GM13977 (cell line): ENCODE results near the gene PELI2.

Experiments
- DNase-seq: peaks from one replicate; pipeline ENCODE4 v3.0.0; 2012; ENCODE audit warnings: low spot score
- in situ Hi-C: fragments of 300-500 bp; cut with MboI; formaldehyde crosslinking; loops from one replicate; pipeline ENCODE4 v1.12.0; 2022; ENCODE audit warnings: low sequenced_read_pairs, low pct_unique_long_range_greater_than_20kb, mixed read lengths, inconsistent platforms; ENCODE audit not compliant: unreplicated experiment
- TF ChIP-seq, protein P1 (sequence below): IDR thresholded peaks from 2 replicates; pipeline ENCODE4 v1.5.1; 2012; ENCODE audit warnings: mild to moderate bottlenecking, control low read depth; ENCODE audit not compliant: insufficient read depth; ENCODE audit errors: extremely low read depth, missing control alignments

The PELI2 gene

DNA sequence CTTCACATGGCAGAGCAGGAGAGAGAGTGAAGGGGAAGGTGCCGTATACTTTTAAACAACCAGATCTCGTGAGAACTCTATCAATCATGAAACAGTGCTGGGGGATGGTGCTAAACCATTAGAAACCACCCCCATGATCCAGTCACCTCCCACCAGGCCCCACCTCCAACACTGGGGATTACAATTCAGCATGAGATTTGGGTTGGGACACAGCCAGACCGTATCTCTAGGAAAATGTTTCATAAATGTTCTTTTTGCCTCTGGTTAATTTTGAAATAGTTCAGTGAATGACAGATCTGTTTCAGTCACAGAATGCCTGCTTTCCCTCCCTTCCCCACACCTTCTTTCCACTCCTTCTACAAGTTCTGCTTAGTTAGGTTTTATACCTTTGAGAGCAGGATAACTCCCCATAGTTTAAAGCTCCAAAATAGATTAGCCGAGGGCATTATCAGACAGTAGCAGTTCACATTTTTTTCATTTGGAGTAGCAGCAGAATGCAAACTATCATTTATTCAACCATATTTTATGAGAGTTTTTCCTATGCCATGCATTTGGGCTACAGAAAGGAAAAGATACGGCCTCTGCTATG lies 27.1 kb downstream of the PELI2 start:
- no peak for DNase-seq
- in situ Hi-C loops = no loop called here
- TF ChIP-seq, protein P1, sequence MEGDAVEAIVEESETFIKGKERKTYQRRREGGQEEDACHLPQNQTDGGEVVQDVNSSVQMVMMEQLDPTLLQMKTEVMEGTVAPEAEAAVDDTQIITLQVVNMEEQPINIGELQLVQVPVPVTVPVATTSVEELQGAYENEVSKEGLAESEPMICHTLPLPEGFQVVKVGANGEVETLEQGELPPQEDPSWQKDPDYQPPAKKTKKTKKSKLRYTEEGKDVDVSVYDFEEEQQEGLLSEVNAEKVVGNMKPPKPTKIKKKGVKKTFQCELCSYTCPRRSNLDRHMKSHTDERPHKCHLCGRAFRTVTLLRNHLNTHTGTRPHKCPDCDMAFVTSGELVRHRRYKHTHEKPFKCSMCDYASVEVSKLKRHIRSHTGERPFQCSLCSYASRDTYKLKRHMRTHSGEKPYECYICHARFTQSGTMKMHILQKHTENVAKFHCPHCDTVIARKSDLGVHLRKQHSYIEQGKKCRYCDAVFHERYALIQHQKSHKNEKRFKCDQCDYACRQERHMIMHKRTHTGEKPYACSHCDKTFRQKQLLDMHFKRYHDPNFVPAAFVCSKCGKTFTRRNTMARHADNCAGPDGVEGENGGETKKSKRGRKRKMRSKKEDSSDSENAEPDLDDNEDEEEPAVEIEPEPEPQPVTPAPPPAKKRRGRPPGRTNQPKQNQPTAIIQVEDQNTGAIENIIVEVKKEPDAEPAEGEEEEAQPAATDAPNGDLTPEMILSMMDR = no peak

DNA sequence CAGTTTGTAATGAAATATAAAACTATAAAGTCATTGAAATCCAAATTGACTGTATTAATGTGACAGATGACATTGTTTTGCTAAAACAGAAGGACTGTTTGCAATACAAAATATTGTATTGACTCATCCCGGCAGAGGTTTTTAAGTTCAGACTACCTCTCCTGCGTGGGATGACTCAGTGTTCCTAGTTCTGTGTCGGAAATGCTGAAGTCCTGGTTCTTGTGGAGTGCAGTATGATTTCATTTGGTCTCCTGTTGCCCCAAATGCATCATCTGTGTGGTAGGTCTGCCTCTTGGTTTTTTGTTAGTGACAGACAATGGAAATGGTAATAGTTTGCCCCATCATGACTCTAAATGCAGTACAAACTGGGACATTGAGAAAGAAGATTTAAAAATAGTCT lies 27.8 kb downstream of the PELI2 start:
- in situ Hi-C loops = no loop called here
- DNase-seq = no peak

DNA sequence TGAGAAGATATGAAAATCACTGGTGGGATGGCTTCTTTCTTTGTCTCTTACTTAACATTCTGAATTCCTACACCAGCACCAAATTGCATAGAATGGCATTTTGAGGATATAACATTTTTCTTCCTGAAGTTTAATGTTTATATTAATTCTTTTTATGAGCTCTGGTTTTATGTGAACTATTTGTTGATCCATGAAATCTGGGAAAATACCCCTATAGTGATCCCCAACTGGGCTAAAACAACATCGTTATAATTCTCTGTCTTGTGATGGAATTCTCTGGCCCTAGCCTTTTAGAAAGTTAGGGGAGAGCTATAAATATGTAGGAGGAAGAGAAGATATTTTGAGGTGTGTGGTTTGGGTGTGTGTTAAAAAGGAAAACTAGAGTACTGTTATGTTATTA lies 29.2 kb downstream of the PELI2 start:
- DNase-seq = no peak
- in situ Hi-C loops = no loop called here
- TF ChIP-seq, protein P1 = no peak

More for the DNA sequence above, 27.8 kb downstream of the PELI2 start:
- TF ChIP-seq, protein P1 = no peak

DNA sequence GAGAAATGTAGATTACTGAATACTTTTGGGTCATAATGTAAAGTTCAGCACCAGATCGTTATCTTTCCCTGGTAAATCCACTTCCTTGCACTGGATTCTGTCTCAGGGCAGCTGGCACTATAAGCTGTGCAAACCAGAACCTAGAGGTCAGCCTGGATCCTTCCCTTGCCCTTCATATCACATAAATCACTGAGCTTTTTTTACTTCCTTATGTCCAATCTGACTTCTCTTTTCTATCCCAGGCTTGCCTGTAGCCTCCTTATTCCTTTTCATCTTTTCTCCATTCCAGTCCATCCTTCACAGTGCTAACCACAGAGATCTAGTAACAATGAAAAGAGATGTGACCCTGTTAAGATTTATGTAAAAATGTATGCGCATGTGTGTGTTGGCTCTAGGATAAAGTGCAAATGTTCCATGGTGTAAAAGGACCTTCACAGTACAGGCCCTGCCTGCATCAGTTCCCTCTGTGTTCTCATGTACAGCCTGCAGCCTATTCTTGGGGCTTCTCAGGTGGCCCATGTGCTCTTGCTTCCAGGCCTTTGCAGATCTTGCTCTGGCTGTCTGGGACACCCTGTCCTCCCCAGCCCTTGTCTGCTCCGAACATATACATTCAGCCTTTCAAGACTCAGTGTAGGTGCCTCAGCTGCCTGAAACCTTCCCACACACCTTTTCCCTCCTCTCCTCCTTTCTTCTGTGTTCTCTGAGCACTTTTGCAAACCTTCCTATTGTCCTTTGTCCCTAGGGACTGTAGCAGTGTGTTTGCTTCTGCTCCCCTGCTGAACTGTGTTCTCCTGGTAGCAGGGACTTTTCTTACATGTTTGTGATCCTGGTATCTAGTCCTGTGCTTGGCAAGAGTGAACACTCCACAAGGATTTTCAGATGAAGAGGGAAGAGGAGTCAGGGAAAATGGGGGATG lies 30.0 kb downstream of the PELI2 start:
- in situ Hi-C loops = no loop called here
- DNase-seq = no peak
- TF ChIP-seq, protein P1 = no peak

DNA sequence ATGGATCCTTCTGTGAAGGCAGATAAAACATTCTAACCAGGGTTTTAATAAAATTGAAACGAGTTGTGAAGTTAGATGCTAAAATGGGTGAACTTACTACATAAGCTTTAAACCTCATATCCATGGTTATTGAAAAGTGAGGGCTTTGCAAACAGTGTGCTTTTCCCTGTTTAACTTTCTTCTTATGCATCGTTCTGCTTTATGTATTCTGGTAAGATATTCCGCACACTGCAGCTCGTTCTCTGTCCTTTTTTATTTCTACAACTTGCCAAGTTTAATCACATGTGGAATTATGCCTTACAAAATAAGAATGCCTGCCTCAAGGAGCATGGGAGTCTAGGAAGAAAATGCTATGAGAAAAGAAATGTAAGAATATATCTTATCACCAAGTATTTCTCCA lies 30.9 kb downstream of the PELI2 start:
- TF ChIP-seq, protein P1 = no peak
- no peak for DNase-seq
- in situ Hi-C loops = no loop called here

DNA sequence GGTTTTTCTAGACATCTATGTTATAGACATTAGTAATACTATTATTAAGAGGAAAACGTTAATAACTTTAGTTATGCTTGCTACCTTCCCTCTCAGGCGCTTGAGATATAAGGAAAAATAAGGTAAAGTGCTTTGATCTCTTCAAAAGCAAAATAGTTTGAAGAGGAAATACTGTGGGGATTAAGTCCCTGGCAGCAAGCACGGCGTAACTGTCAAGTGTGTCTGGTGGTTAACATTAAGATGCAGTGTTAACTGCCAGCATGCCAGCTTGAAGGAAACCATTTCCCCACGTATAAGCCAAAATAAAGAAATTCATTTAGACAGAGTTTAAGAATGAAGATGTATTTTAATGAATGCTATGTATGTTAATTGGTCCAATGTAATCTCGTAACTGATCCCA lies 31.8 kb downstream of the PELI2 start:
- DNase-seq = no peak
- in situ Hi-C loops = no loop called here
- TF ChIP-seq, protein P1 = no peak
